Activated CD4-positive, alpha-beta T cell treated with anti-CD3 and anti-CD28 coated beads, Interleukin-2, Interleukin-4, amounts not matched to agents 100 ng/mL and 50 ng/mL, durations not matched to agents 16 hours and 8 hours (primary cell): ENCODE results near the gene APOC3.
"Not testable (repeated sequence)": the region's sequence is repeated elsewhere in the genome, so short reads cannot be mapped to it uniquely, and the experiment has no call there.

Experiments
- DNase-seq: peaks from one replicate; pipeline ENCODE4 v3.0.0-alpha.2; 2020; ENCODE audit warnings: low spot score

Gene APOC3

DNA sequence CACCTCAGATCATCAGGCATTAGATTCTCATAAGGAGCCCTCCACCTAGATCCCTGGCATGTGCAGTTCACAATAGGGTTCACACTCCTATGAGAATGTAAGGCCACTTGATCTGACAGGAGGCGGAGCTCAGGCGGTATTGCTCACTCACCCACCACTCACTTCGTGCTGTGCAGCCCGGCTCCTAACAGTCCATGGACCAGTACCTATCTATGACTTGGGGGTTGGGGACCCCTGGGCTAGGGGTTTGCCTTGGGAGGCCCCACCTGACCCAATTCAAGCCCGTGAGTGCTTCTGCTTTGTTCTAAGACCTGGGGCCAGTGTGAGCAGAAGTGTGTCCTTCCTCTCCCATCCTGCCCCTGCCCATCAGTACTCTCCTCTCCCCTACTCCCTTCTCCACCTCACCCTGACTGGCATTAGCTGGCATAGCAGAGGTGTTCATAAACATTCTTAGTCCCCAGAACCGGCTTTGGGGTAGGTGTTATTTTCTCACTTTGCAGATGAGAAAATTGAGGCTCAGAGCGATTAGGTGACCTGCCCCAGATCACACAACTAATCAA lies 2.2 kb downstream of the APOC3 start:
- no peak for DNase-seq

DNA sequence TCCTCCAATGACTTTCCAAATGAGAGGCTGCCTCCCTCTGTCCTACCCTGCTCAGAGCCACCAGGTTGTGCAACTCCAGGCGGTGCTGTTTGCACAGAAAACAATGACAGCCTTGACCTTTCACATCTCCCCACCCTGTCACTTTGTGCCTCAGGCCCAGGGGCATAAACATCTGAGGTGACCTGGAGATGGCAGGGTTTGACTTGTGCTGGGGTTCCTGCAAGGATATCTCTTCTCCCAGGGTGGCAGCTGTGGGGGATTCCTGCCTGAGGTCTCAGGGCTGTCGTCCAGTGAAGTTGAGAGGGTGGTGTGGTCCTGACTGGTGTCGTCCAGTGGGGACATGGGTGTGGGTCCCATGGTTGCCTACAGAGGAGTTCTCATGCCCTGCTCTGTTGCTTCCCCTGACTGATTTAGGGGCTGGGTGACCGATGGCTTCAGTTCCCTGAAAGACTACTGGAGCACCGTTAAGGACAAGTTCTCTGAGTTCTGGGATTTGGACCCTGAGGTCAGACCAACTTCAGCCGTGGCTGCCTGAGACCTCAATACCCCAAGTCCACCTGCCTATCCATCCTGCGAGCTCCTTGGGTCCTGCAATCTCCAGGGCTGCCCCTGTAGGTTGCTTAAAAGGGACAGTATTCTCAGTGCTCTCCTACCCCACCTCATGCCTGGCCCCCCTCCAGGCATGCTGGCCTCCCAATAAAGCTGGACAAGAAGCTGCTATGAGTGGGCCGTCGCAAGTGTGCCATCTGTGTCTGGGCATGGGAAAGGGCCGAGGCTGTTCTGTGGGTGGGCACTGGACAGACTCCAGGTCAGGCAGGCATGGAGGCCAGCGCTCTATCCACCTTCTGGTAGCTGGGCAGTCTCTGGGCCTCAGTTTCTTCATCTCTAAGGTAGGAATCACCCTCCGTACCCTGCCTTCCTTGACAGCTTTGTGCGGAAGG lies 2.9 kb downstream of the APOC3 start:
- DNase-seq: no peak

- no peak for DNase-seq
Measured at GRCh38 chr11:116833491-116833815, 3.7 kb downstream of the APOC3 start.

DNA sequence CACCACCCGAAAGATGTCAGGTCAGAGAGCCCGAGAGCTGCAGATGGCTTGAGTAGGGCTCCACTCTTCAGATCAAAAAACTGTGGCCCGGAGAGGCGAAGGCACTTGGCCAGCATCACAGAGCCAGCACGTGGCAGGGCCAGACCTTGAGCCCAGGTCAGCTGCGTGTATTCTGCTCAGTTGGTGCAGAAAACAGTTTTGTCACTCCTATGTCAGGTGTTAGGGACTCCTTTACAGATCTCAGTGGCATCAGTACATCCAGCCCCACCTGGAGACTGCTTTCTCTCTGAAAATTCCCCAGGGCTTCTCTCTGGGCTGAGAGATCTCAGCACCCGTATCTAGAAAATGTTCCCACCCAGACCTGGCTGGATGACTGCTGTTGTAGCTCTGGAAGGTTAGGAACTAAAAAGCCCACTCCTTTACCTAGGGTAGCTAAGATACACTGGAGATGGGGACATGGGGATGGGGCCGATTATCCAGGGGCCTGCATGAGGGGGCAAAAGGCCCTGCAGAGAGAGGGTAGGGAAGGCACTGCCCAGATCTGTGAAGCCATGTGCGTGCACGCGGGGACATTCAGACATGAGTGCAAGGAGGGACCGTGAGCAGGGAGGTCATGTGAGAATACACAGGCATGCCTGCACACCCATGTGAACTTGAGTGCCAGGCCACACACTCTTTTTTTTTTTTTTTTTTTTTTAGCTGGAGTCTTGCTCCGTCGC lies 4.3 kb downstream of the APOC3 start:
- no peak for DNase-seq

DNA sequence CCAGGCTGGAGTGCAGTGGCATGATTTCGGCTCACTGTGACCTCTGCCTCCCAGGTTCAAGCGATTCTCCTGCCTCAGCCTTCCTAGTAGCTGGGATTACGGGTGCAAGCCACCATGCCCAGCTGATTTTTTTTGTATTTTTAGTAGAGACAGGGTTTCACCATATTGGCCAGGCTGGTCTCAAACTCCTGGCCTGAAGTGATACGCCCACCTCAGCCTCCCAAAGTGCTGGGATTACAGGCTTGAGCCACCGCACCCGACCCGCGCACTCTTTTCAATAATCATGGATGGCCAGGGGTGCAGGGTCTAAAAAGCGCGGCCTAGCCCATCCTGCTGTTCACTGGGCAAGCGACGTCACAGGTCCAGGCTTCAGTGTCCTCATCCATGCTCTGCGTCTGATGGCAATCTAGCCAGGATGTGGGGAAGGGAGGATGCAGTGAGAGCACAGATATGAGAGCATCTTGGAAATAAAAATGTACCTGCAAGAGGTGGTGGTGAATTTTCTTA lies 4.9 kb downstream of the APOC3 start:
- not testable (repeated sequence) for DNase-seq

GRCh38 chr11:116835042-116835772 lies 5.5 kb downstream of the APOC3 start:
- DNase-seq: no peak

DNA sequence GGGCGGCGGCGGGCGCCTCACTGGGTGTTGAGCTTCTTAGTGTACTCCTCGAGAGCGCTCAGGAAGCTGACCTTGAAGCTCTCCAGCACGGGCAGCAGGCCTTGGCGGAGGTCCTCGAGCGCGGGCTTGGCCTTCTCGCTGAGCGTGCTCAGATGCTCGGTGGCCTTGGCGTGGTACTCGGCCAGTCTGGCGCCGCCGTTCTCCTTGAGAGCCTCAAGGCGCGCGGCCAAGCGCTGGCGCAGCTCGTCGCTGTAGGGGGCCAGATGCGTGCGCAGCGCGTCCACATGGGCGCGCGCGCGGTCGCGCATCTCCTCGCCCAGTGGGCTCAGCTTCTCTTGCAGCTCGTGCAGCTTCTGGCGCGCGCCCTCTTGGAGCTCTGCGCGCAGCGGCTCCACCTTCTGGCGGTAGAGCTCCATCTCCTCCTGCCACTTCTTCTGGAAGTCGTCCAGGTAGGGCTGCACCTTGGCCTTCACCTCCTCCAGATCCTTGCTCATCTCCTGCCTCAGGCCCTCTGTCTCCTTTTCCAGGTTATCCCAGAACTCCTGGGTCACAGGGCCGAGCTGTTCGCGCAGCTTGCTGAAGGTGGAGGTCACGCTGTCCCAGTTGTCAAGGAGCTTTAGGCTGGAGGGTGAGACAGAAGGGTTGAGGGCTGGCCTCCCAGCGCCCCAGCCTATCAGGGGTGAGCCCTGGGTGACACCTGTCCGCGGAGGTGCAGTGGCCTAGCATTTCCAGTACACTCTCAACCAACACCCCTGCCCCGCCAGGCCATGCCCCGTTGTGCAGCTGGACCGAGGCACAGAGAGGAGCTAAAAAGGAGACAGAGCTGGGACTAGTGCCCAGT lies 6.3 kb downstream of the APOC3 start:
- DNase-seq: peak; percentile 85

- DNase-seq: no peak
Measured at GRCh38 chr11:116836632-116836991, 6.9 kb downstream of the APOC3 start.

DNA sequence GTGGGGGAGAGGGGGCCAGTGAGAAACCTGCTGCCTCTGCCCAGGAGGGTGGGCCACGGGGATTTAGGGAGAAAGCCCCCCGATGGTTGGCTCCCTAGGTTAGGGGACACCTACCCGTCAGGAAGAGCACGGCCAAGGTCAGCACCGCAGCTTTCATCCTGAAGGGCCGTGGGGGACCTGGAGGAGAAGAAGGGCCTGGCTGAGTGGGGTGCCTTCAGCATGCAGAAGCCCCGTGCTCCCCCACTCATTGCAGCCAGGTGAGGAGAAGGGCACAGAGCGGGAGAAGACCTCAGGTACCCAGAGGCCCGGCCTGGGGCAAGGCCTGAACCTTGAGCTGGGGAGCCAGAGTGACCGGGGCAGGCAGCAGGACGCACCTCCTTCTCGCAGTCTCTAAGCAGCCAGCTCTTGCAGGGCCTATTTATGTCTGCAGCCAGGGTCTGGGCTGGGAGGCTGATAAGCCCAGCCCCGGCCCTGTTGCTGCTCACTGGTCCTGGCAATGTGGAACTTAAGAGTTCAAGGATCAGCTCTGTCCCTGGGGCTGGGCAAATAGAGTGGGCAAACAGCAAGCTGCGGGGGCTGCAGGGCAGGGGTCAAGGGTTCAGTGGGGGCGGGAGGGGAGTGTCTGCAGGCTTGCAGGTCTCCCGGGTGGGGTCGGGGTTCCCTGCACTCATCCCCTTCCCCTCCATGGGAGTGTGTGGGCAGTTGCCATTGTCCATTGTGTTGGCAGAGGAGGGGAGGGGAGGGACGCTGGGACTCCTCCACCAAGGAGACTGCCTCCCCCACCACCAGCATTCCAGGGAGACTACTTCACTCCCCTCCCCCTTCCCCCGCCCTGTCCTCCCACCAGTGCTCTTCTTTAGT lies 7.8 kb downstream of the APOC3 start, which contains the start of gene APOA1:
Gene APOA1, minus strand, starts transcription at position 392 of the 861 bp plus-strand sequence. Its CDS starts 235 bp downstream, at position 157.
- no peak for DNase-seq

- DNase-seq: no peak
Measured at GRCh38 chr11:116838321-116839084, 8.8 kb downstream of the APOC3 start.

DNA sequence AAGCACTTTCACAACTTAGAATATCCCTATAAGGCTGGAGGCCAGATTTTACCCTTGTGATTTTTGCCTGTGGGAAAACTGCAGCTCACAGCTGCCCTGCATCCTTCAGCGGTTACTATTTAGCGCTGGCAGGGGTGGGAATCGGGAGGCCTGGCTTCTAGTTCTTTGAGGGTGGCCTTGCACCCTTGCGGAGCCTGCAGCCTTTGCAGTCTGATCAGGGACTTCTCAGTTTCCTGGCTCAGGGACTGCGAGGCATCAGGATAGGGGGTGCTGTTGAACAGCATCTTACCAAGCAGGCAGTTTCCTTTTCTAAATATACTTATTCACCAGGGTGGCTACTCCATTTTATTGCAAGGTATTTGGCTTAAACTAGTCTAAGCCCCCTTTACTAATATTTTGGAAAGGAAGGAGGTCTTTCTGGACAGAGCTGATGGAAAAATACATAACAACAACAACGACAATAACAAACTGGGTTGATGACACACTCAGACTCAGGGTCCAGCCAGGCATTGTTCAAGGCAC lies 10.6 kb downstream of the APOC3 start:
- no peak for DNase-seq

- DNase-seq: no peak
Measured at GRCh38 chr11:116840746-116841296, 11.1 kb downstream of the APOC3 start.

DNA sequence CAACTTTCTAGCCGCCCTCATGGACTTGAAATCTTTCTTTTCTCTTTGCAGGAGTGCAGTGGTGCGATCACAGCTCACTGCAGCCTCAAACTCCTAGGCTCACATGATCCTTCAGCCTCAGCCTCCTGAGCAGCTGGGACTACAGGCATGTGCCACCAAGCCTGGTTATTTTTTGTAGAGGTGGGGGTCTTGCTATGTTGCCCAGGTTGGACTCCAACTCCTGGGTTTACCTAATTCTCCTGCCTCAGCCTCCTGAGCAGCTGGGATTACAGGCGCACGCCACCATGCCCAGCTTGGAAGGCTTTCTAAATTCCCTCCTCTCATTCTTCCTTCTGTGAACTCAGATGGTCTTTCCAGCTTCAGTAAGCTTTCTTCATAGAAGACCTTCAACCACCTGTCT lies 12.4 kb downstream of the APOC3 start:
- no peak for DNase-seq

DNA sequence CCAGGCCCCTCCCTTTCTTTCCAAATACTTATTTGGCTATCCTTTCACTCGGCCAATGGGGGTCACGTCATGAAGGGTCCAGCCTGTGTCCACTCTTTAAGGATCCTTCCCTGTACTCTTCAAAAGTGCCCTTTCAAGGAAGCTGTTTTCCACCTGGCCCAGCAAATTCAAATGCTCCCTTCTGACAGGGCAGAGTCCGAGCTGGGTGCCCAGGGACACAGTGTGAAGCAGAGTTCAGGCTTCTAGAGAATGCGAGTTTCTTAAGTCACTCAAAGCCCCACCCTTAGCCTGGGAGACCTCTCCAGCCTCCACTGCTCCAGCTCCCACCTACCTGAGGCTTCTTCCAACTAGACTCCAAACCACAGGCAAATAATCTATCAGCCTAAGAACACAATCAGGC lies 13.2 kb downstream of the APOC3 start:
- DNase-seq: no peak

DNA sequence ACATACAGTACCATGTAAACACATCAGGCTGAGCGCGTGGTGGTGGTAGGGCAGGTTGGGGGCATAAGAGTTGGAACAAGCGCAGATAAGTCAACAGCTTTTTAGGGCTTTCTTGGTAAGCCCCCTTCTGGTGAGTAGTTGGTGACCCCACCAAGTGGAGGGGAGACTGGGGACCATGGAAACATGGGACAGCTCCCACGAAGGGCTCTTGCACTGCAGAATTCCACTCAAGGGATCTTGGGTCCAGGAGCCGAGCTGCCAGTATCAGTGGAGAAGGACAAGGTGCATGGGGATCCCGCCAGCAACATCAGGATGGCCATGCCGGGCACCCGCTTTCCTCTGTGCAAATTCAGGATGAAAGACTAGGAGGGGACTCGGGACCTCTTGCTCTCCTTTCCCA lies 14.0 kb downstream of the APOC3 start:
- no peak for DNase-seq

DNA sequence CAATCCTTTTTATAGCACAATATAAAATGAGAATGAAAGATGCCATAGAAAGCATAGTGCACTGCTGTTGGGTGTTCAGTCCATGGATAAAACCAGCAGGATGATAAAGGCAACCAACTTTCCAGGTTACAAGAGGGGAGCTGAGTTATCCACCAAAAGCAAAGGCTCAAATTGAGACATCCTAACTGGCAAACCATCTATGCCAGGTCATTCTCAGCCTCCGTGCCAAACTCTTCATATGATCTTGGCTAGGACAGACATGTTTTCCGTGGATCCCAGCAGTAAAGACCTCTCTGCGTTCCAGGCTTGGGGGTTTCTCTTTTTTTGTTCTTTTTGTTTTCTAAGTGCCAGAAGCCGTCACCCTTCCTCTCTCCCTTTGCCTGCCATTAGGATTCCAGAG lies 15.0 kb downstream of the APOC3 start:
- DNase-seq: no peak

DNA sequence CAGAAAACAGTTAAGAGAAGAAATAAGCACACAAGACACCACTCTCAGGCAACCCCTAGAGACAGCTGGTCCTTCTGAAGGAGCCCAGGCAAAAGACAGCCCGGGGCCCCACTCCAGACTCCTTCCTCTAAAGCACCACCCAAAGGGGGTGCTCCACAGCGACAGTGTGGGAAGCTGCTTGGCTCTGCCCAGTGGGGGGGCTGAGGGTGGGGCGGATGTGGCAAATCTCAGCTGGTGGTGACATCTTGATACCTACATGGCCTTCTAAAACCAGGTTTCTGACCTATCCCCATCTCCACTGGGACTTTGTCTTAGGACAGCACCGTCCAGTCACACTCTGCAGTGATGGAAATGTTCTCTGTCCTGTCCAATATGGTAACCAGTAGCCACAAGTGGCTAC lies 17.9 kb downstream of the APOC3 start:
- DNase-seq: no peak

GRCh38 chr11:116849060-116849459 lies 19.4 kb downstream of the APOC3 start:
- no peak for DNase-seq

DNA sequence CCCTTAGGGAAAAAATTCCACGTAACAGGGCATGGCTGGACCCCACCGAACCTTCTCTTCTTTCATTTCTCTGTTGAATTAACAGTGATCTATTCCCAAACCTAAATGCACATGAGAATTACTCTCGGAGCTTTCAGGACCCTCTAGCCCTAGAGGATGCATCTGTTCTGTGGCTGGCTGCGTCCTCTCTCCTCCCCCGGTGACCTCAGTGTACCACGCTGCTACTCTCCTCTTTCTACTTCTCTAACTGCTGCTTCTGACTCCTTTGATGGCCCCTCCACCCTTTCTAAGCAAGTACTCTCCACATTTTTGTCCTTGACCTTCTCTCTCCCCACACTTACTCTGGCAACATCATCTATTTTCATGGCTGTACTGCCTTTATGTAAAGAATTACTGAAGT lies 19.8 kb downstream of the APOC3 start:
- DNase-seq: no peak
